ENCODE results near the gene VDAC1.

Gene VDAC1

GRCh38 chr5:134024811-134025210 is 20.0 kb upstream of the VDAC1 start:
- DNase-seq (ENCODE audit: low spot score): no peak

- no peak for DNase-seq (ENCODE audit: low spot score)
These were observed 17.6 kb upstream of the VDAC1 start for GRCh38 chr5:134022333-134022732.

- no peak for DNase-seq (ENCODE audit: low spot score)
These were observed 15.4 kb upstream of the VDAC1 start for GRCh38 chr5:134020188-134020587.

- no peak for DNase-seq (ENCODE audit: low spot score)
These were observed 14.9 kb upstream of the VDAC1 start for GRCh38 chr5:134019636-134020035.

- DNase-seq (ENCODE audit: low spot score): no peak
These were observed 14.2 kb upstream of the VDAC1 start for GRCh38 chr5:134018986-134019316.

- no peak for DNase-seq (ENCODE audit: low spot score)
These were observed 13.6 kb upstream of the VDAC1 start for GRCh38 chr5:134018154-134018985.

- DNase-seq (ENCODE audit: low spot score): no peak
These were observed 3.5 kb upstream of the VDAC1 start for GRCh38 chr5:134008266-134008749.

GRCh38 chr5:134007581-134008265 is 2.9 kb upstream of the VDAC1 start:
- no peak for DNase-seq (ENCODE audit: low spot score)

- DNase-seq (ENCODE audit: low spot score): no peak
These were observed 1.3 kb upstream of the VDAC1 start for GRCh38 chr5:134006115-134006514.

- peak; percentile 15 for DNase-seq (ENCODE audit: low spot score)
These were observed 764 bp upstream of the VDAC1 start for GRCh38 chr5:134005417-134006061.

GRCh38 chr5:134003817-134004625 is 754 bp downstream of the VDAC1 start:
- DNase-seq (ENCODE audit: low spot score): peak; percentile 36

- DNase-seq (ENCODE audit: low spot score): peak; percentile 23
These were observed 1.5 kb downstream of the VDAC1 start for GRCh38 chr5:134003064-134003816.

- no peak for DNase-seq (ENCODE audit: low spot score)
These were observed 2.6 kb downstream of the VDAC1 start for GRCh38 chr5:134001938-134002731.

- no peak for DNase-seq (ENCODE audit: low spot score)
These were observed 3.9 kb downstream of the VDAC1 start for GRCh38 chr5:134000696-134001453.

- no peak for DNase-seq (ENCODE audit: low spot score)
These were observed 4.7 kb downstream of the VDAC1 start for GRCh38 chr5:134000091-134000511.

GRCh38 chr5:133998807-133999206 is 6.0 kb downstream of the VDAC1 start:
- no peak for DNase-seq (ENCODE audit: low spot score)

GRCh38 chr5:133998042-133998441 is 6.7 kb downstream of the VDAC1 start:
- DNase-seq (ENCODE audit: low spot score): no peak

- no peak for DNase-seq (ENCODE audit: low spot score)
These were observed 8.0 kb downstream of the VDAC1 start for GRCh38 chr5:133996683-133997252.

- no peak for DNase-seq (ENCODE audit: low spot score)
These were observed 8.8 kb downstream of the VDAC1 start for GRCh38 chr5:133995883-133996563.

Data from activated CD4-positive, alpha-beta T cell treated with anti-CD3 and anti-CD28 coated beads, Interleukin-2, Interleukin-4, amounts not matched to agents 100 ng/mL and 50 ng/mL, durations not matched to agents 16 hours and 8 hours (primary cell).